Cerebellar cortex (tissue), 1 donor: ENCODE measurements around the gene PFN2.

ENCODE experiments used
- DNase-seq: peaks from one replicate; pipeline ENCODE4 v3.0.0-alpha.2; 2015; ENCODE audit warnings: low spot score

The PFN2 gene

DNA sequence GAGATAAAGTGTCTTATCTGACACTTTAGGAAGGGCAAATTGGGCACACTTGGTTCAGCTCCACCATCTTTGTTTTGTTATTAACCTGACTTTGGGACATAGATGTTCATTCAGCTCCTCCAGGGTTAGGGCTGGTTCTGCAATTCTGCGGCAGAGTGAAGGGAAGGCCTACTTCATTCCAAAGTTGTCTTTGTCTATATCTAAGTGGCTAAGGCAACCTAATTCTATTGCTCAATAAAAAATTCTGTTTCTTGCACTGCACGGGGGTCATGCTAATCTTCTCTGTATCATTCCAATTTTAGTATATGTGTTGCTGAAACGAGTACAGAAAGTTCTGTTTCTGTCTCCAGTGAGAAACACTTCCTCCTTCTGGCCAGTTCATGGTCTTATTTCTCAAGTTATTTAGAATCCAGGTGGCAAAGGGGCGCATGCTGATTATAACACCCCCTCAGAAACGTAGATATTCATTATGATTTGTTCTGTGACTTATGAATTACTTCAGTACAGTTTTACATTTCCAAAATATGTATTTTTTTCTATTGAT, 53.5 kb downstream of the PFN2 start:
- DNase-seq: no peak
